Caco-2 (cell line): ENCODE data around the gene PDZD2. TPM values are rescaled to one million over a fixed set of nuclear protein-coding genes. Genes with fewer than 3 reads are reported as not detected.

Experiments
- BruUV-seq: library from RNA; stranded (reverse); fragments of 400-500 nt; replicated peaks from 2 replicates; lab custom pipeline; 2021; lab: Mats Ljungman, UMichigan
- CTCF ChIA-PET: fragments of 300-600 bp; sonication (Branson Sonifier 250); formaldehyde crosslinking; loops from one replicate; lab custom pipeline; 2022; ENCODE audit warnings: antibody characterized with exemption; lab: Charles Lee
- POLR2A ChIA-PET: fragments of 300-600 bp; sonication (Branson Sonifier 250); formaldehyde crosslinking; loops from one replicate; lab custom pipeline; 2022; ENCODE audit warnings: antibody characterized with exemption; lab: Charles Lee
- DNase-seq, 2 experiments: peaks; one replicate each; pipeline versions ENCODE4 v3.0.0 to v3.0.0-alpha.2; 2020 to 2022
- H3K27me3 ChIP-seq: replicated peaks from 2 replicates; pipeline ENCODE4 v1.6.0; 2011; ENCODE audit warnings: low read length; ENCODE audit not compliant: control insufficient read depth, insufficient read depth
- H3K36me3 ChIP-seq: 2 replicates; pipeline ENCODE4 v1.5.1; 2011; ENCODE audit warnings: low read length; ENCODE audit not compliant: control insufficient read depth, insufficient read depth
- H3K4me1 ChIP-seq: fragments of 250-450 bp; sonication (Bioruptor Pico); 2 replicates; pipeline ENCODE4 v1.5.1; 2020; ENCODE audit warnings: mild to moderate bottlenecking
- H3K4me3 ChIP-seq: 2 replicates; pipeline ENCODE4 v1.5.1; 2011; ENCODE audit warnings: low read depth, mild to moderate bottlenecking, control low read depth, low read length
- H3K9me3 ChIP-seq: fragments of 250-450 bp; sonication (Bioruptor Pico); 2 replicates; pipeline ENCODE4 v1.5.1; 2020; ENCODE audit warnings: mild to moderate bottlenecking, moderate library complexity
- H3K27ac Mint-ChIP-seq: one replicate; pipeline ENCODE4 v1.8.0; 2022; ENCODE audit warnings: mixed read lengths; ENCODE audit not compliant: unreplicated experiment
- H3K27me3 Mint-ChIP-seq: one replicate; pipeline ENCODE4 v1.8.0; 2022; ENCODE audit warnings: mixed read lengths; ENCODE audit not compliant: insufficient read depth, unreplicated experiment
- H3K36me3 Mint-ChIP-seq: one replicate; pipeline ENCODE4 v1.8.0; 2022; ENCODE audit warnings: mild to moderate bottlenecking, mixed read lengths; ENCODE audit not compliant: insufficient read depth, unreplicated experiment
- H3K4me1 Mint-ChIP-seq: one replicate; pipeline ENCODE4 v1.8.0; 2022; ENCODE audit warnings: low read depth, mixed read lengths; ENCODE audit not compliant: unreplicated experiment
- H3K4me3 Mint-ChIP-seq: one replicate; pipeline ENCODE4 v1.8.0; 2022; ENCODE audit warnings: mild to moderate bottlenecking, moderate library complexity, mixed read lengths; ENCODE audit not compliant: unreplicated experiment
- H3K9me3 Mint-ChIP-seq: one replicate; pipeline ENCODE4 v1.8.0; 2022; ENCODE audit warnings: mixed read lengths; ENCODE audit not compliant: unreplicated experiment
- CTCF ChIP-seq, 2 experiments: fragments of 200-600 bp in 1 of 2; IDR thresholded peaks; 1 replicate in 1 of 2; 2 replicates in 1 of 2; pipeline versions ENCODE4 v1.5.1 to v1.8.0; 2011 to 2022; ENCODE audit warnings: antibody characterized with exemption in 1 of 2, control low read depth in 1 of 2, inconsistent platforms in 1 of 2, low read depth in 1 of 2, low read length in 1 of 2, mild to moderate bottlenecking in 1 of 2, moderate library complexity in 1 of 2; ENCODE audit not compliant: insufficient read depth in 1 of 2, severe bottlenecking in 1 of 2, unreplicated experiment in 1 of 2
- intact Hi-C: fragments of 100-400 bp; cut with micrococcal nuclease; formaldehyde crosslinking; loops from one replicate; pipeline ENCODE4 v1.10.0; 2022; ENCODE audit not compliant: unreplicated experiment
- total RNA-seq: library from RNA; stranded (reverse); gene quantifications from 2 replicates; pipeline ENCODE4 v1.2.3, GENCODE V29; 2022

The PDZD2 gene
- total RNA-seq, 1 experiment from 2014 or later = 0.16 TPM

- no peak for DNase-seq
- no peaks in the 10 kb centered on the region for H3K36me3 Mint-ChIP-seq
- H3K4me1 Mint-ChIP-seq = peaks cover 6% of the 10 kb centered on the region
- H3K4me1 ChIP-seq = no peaks in the 10 kb centered on the region
- H3K27me3 Mint-ChIP-seq = peaks cover 11% of the 10 kb centered on the region
- H3K27ac Mint-ChIP-seq = no peak overlapping the region
- H3K4me3 Mint-ChIP-seq = no peak overlapping the region
- intact Hi-C loops = no loop called here
- CTCF ChIA-PET = no interaction called here
- H3K9me3 ChIP-seq = no peaks in the 10 kb centered on the region
- no peaks in the 10 kb centered on the region for H3K9me3 Mint-ChIP-seq
- no peak overlapping the region for H3K4me3 ChIP-seq
- no TSS peak for BruUV-seq
- no peak for TF ChIP-seq CTCF (IDR thresholded peaks at IDR 0.05; ENCODE audit: insufficient read depth in 1 of 2, low read depth in 1 of 2, low read length in 1 of 2, severe bottlenecking in 1 of 2, unreplicated experiment in 1 of 2)
- H3K27me3 ChIP-seq = no peaks in the 10 kb centered on the region
- no peaks in the 10 kb centered on the region for H3K36me3 ChIP-seq
- POLR2A ChIA-PET = no interaction called here
Measured at GRCh38 chr5:32021771-32022170, 382.8 kb downstream of the PDZD2 start.

- no peaks in the 10 kb centered on the region for H3K27me3 ChIP-seq
- ChIA-PET CTCF (no interaction called here), POLR2A (no interaction called here)
- no peaks in the 10 kb centered on the region for H3K36me3 ChIP-seq
- intact Hi-C loops = no loop called here
- no peaks in the 10 kb centered on the region for H3K9me3 ChIP-seq
- no peaks in the 10 kb centered on the region for H3K4me1 ChIP-seq
- Mint-ChIP-seq H3K4me3 (no peak overlapping the region), H3K4me1 (peaks cover 2% of the 10 kb centered on the region), H3K36me3 (no peaks in the 10 kb centered on the region), H3K27ac (no peak overlapping the region), H3K27me3 (peaks cover 11% of the 10 kb centered on the region), H3K9me3 (no peaks in the 10 kb centered on the region)
- no peak for DNase-seq
- BruUV-seq = no TSS peak
- no peak for TF ChIP-seq CTCF (IDR thresholded peaks at IDR 0.05; ENCODE audit: insufficient read depth in 1 of 2, low read depth in 1 of 2, low read length in 1 of 2, severe bottlenecking in 1 of 2, unreplicated experiment in 1 of 2)
- no peak overlapping the region for H3K4me3 ChIP-seq
Measured at GRCh38 chr5:32022638-32023037, 383.7 kb downstream of the PDZD2 start.

DNA sequence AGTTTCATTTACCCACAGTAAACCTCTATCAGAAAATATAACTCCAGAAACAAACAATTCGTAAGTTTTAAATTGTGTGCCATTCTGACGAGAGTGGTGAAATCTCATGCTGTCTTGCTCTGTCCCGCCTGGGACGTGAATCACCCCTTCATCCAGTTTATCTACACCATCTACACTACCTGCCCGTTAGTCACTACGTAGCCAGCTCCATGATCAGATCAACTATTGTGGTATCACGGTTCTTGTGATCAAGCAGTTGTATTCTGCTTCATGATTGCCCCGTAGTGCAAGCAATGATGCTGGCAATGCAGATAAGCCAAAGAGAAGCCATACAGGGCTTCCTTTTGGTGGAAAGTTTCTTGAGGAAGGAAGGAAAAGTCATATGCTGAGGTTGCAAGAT, 384.9 kb downstream of the PDZD2 start:
- no peak for TF ChIP-seq CTCF (IDR thresholded peaks at IDR 0.05; ENCODE audit: insufficient read depth in 1 of 2, low read depth in 1 of 2, low read length in 1 of 2, severe bottlenecking in 1 of 2, unreplicated experiment in 1 of 2)
- Histone ChIP-seq H3K27me3 (no peaks in the 10 kb centered on the region), H3K9me3 (no peaks in the 10 kb centered on the region), H3K4me3 (no peak overlapping the region), H3K36me3 (no peaks in the 10 kb centered on the region), H3K4me1 (no peaks in the 10 kb centered on the region)
- CTCF ChIA-PET = no interaction called here
- H3K27ac Mint-ChIP-seq = no peak overlapping the region
- intact Hi-C loops = no loop called here
- no peaks in the 10 kb centered on the region for H3K36me3 Mint-ChIP-seq
- POLR2A ChIA-PET = no interaction called here
- H3K9me3 Mint-ChIP-seq = no peaks in the 10 kb centered on the region
- no TSS peak for BruUV-seq
- H3K27me3 Mint-ChIP-seq = peaks cover 11% of the 10 kb centered on the region
- no peaks in the 10 kb centered on the region for H3K4me1 Mint-ChIP-seq
- no peak overlapping the region for H3K4me3 Mint-ChIP-seq
- DNase-seq = no peak
